GM12878 (cell line): ENCODE data around the gene RABL2A.
"Not testable (repeated sequence)": the region's sequence is repeated elsewhere in the genome, so short reads cannot be mapped to it uniquely, and the experiment has no call there.

Source experiments
- ASH2L ChIP-seq: fragments of 300-600, 200-600 bp; sonication (generic); IDR thresholded peaks from 2 replicates; pipeline ENCODE4 v1.6.1; 2017; ENCODE audit warnings: low read depth, mild to moderate bottlenecking, borderline replicate concordance
- ATF3 ChIP-seq: IDR thresholded peaks from 2 replicates; pipeline ENCODE4 v1.6.1; 2011; ENCODE audit warnings: low read depth, mild to moderate bottlenecking, low read length, moderate library complexity, borderline replicate concordance; ENCODE audit errors: extremely low read depth
- CBFB ChIP-seq: IDR thresholded peaks from 2 replicates; pipeline ENCODE4 v1.6.1; 2016; ENCODE audit warnings: antibody characterized with exemption, low read depth
- CTCF ChIP-seq, 3 experiments: IDR thresholded peaks in 2 of 3; conservative IDR thresholded peaks in 1 of 3; 2 replicates each; pipeline ENCODE4 v1.5.1; 2011; ENCODE audit warnings: low read depth in 3 of 3, low read length in 3 of 3, mild to moderate bottlenecking in 3 of 3, control low read depth in 2 of 3, moderate library complexity in 2 of 3, inconsistent platforms in 1 of 3, mixed read lengths in 1 of 3; ENCODE audit not compliant: control insufficient read depth in 2 of 3, insufficient read depth in 1 of 3; ENCODE audit errors: extremely low read depth in 1 of 3
- EZH2 ChIP-seq: IDR thresholded peaks from 2 replicates; pipeline ENCODE4 v1.6.1; 2012; ENCODE audit warnings: low read depth, mild to moderate bottlenecking, control low read depth, inconsistent platforms, low read length, borderline replicate concordance; ENCODE audit not compliant: control insufficient read depth
- MYC ChIP-seq: IDR thresholded peaks from 2 replicates; pipeline ENCODE4 v1.6.1; 2011; ENCODE audit warnings: mild to moderate bottlenecking, low read length, moderate library complexity, inconsistent platforms; ENCODE audit not compliant: insufficient read depth, insufficient replicate concordance, insufficient read length, severe bottlenecking
- PAX5 ChIP-seq: IDR thresholded peaks from 2 replicates; pipeline ENCODE4 v1.6.1; 2011; ENCODE audit warnings: low read depth, low read length, borderline replicate concordance
- POLR2A ChIP-seq: IDR thresholded peaks from 2 replicates; pipeline ENCODE4 v1.6.1; 2011; ENCODE audit warnings: low read depth, mild to moderate bottlenecking, low read length

GRCh38 chr2:113621002-113621401, 6.1 kb upstream of the RABL2A start:
- TF ChIP-seq MYC; CBFB; CTCF (IDR thresholded peaks at IDR 0.05 in 2 of 3, conservative IDR thresholded peaks at IDR 0.05 in 1 of 3; ENCODE audit: control insufficient read depth in 2 of 3, extremely low read depth in 1 of 3, insufficient read depth in 1 of 3, low read depth in 3 of 3, low read length in 3 of 3); PAX5; EZH2; ASH2L; ATF3; POLR2A: not testable (repeated sequence)
